Measurements from ENCODE around the gene PKNOX2. TPM values are rescaled to one million over a fixed set of nuclear protein-coding genes. Genes with fewer than 3 reads are reported as not detected.

PKNOX2 gene
- total and polyA plus RNA-seq, 2 of the 8 experiments (the other 6 are each of a cell fraction or from before 2014, with no cell fraction given) = 2.0 TPM

DNA sequence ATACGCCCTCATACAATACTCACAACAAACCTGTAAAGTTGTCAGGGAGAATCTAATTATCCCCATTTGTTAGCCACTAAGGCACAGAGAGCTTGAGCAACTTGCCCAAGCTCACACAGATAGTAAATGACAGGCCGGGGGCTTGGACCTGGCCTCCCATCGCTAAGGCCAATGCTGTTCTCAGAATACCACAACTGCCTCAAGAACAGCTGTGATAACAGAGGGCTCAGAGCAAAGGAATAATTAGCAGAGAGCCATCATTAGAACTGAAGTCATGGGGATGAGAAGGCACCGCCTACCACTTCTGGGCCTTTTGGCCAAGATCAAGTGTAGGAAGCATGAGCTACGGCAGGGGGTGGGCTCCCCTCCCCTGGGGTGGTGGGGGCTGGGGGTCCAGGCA lies 232.9 kb downstream of the PKNOX2 start (continued):
- TF ChIP-seq, protein P1, sequence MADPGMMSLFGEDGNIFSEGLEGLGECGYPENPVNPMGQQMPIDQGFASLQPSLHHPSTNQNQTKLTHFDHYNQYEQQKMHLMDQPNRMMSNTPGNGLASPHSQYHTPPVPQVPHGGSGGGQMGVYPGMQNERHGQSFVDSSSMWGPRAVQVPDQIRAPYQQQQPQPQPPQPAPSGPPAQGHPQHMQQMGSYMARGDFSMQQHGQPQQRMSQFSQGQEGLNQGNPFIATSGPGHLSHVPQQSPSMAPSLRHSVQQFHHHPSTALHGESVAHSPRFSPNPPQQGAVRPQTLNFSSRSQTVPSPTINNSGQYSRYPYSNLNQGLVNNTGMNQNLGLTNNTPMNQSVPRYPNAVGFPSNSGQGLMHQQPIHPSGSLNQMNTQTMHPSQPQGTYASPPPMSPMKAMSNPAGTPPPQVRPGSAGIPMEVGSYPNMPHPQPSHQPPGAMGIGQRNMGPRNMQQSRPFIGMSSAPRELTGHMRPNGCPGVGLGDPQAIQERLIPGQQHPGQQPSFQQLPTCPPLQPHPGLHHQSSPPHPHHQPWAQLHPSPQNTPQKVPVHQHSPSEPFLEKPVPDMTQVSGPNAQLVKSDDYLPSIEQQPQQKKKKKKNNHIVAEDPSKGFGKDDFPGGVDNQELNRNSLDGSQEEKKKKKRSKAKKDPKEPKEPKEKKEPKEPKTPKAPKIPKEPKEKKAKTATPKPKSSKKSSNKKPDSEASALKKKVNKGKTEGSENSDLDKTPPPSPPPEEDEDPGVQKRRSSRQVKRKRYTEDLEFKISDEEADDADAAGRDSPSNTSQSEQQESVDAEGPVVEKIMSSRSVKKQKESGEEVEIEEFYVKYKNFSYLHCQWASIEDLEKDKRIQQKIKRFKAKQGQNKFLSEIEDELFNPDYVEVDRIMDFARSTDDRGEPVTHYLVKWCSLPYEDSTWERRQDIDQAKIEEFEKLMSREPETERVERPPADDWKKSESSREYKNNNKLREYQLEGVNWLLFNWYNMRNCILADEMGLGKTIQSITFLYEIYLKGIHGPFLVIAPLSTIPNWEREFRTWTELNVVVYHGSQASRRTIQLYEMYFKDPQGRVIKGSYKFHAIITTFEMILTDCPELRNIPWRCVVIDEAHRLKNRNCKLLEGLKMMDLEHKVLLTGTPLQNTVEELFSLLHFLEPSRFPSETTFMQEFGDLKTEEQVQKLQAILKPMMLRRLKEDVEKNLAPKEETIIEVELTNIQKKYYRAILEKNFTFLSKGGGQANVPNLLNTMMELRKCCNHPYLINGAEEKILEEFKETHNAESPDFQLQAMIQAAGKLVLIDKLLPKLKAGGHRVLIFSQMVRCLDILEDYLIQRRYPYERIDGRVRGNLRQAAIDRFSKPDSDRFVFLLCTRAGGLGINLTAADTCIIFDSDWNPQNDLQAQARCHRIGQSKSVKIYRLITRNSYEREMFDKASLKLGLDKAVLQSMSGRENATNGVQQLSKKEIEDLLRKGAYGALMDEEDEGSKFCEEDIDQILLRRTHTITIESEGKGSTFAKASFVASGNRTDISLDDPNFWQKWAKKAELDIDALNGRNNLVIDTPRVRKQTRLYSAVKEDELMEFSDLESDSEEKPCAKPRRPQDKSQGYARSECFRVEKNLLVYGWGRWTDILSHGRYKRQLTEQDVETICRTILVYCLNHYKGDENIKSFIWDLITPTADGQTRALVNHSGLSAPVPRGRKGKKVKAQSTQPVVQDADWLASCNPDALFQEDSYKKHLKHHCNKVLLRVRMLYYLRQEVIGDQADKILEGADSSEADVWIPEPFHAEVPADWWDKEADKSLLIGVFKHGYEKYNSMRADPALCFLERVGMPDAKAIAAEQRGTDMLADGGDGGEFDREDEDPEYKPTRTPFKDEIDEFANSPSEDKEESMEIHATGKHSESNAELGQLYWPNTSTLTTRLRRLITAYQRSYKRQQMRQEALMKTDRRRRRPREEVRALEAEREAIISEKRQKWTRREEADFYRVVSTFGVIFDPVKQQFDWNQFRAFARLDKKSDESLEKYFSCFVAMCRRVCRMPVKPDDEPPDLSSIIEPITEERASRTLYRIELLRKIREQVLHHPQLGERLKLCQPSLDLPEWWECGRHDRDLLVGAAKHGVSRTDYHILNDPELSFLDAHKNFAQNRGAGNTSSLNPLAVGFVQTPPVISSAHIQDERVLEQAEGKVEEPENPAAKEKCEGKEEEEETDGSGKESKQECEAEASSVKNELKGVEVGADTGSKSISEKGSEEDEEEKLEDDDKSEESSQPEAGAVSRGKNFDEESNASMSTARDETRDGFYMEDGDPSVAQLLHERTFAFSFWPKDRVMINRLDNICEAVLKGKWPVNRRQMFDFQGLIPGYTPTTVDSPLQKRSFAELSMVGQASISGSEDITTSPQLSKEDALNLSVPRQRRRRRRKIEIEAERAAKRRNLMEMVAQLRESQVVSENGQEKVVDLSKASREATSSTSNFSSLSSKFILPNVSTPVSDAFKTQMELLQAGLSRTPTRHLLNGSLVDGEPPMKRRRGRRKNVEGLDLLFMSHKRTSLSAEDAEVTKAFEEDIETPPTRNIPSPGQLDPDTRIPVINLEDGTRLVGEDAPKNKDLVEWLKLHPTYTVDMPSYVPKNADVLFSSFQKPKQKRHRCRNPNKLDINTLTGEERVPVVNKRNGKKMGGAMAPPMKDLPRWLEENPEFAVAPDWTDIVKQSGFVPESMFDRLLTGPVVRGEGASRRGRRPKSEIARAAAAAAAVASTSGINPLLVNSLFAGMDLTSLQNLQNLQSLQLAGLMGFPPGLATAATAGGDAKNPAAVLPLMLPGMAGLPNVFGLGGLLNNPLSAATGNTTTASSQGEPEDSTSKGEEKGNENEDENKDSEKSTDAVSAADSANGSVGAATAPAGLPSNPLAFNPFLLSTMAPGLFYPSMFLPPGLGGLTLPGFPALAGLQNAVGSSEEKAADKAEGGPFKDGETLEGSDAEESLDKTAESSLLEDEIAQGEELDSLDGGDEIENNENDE (IDR thresholded peaks at IDR 0.05; ENCODE audit: insufficient replicate concordance, low read length) = no peak
- TF ChIP-seq KDM5A (IDR thresholded peaks at IDR 0.05; ENCODE audit: low read length) (no peak), TEAD4 (IDR thresholded peaks at IDR 0.05; ENCODE audit: low read depth, low read length) (no peak), ASH2L (IDR thresholded peaks at IDR 0.05; ENCODE audit: low read length) (no peak), SUZ12 (IDR thresholded peaks at IDR 0.05; ENCODE audit: low read length) (no peak), BACH1 (IDR thresholded peaks at IDR 0.05; ENCODE audit: low read length) (no peak)

All from H1 (cell line).